ENCODE results near the gene DGKD.

The DGKD gene

DNA sequence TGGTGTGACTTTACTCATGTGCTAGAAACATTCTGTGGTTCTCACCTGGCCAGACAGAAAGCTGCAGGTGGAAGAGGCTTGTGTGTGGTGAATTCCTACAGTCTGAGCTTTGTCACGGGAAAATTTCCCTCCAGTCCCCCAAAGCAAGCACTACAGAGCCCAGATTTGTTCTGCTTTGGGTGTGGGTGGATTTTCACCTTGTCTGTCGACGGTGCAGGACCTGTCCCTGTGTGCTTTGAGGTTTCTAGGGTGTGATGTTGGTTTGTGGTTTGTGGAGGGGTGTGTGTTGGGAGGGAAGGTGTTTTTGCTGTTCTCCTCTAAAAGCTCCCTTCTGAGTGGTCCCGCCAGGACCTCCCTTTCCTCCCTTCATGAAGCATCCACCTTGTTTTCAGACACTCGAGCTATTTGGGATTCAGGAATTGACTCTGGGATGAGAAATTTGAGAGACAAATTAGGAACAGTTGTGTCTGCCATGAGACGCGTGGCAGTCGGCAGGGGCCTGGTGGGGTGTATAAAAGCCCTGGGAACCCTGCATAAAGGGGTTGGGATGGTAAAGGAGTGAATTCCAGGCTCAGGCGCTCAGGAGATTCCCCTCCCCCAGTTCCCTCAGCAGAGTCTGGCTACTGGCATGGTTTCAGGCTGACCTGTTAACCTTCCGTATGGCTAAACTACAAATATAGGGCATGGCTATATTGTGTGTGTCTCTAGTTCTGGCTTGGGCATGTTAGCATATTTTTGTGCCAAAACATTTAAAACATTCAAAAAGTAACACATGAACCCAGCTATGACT is 65.5 kb downstream of the DGKD start:
- peaks cover 26% of the 10 kb centered on the region for H3K4me1 ChIP-seq (ENCODE audit: control insufficient read depth, insufficient read depth, low read length, unreplicated experiment)
- H3K79me2 ChIP-seq (ENCODE audit: control insufficient read depth, insufficient read depth, low read length, unreplicated experiment) = peaks cover 23% of the 10 kb centered on the region
- peaks cover 9% of the 10 kb centered on the region; the same call in 1 of the 2 replicates for H3K36me3 ChIP-seq (ENCODE audit: insufficient read depth, low read length)
- no peak overlapping the region for H3K4me3 ChIP-seq (ENCODE audit: low read depth, low read length)
- H3K27me3 ChIP-seq (ENCODE audit: insufficient read depth, low read length) = no peaks in the 10 kb centered on the region
- no peak overlapping the region for H2AFZ ChIP-seq (ENCODE audit: low read length, unreplicated experiment)
- no peak overlapping the region for H3K27ac ChIP-seq (ENCODE audit: low read depth, low read length)

DNA sequence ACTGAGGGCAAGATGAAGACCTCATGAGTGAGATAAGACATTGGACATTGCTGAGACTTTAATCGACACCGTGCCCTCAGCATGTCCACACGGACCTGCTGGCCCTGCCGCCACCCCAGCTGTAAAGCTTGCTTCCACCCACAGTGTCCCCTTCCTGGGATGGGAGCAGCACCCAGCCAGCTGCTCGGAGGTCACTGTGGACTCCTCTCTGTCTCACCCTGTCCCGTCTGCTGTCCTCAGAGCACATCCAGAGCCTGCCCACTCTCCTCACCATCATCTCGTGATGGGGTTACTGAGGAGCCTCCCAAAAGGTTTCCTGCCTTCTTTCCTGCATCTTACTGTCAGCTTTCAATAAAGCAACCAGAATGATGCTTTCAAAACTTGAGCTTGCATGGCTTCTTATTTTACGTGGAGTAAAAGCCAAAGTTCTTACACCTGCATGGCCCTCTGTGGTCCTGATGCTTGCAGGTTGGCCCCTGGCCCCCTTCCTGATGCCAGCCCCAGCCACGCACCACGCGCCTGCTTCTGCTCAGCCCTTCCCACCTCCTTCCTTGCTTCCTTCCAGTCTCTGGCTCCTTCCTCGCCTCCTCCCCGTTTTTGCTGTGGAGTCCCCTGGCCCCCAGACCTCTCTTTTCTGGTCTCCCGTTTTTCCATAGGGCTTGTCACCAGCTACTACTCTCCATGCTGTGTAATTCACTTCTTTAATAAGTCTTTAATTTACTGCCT is 67.0 kb downstream of the DGKD start:
- H2AFZ ChIP-seq (ENCODE audit: low read length, unreplicated experiment) = no peak overlapping the region
- peaks cover 18% of the 10 kb centered on the region for H3K79me2 ChIP-seq (ENCODE audit: control insufficient read depth, insufficient read depth, low read length, unreplicated experiment)
- no peaks in the 10 kb centered on the region for H3K27me3 ChIP-seq (ENCODE audit: insufficient read depth, low read length)
- H3K36me3 ChIP-seq (ENCODE audit: insufficient read depth, low read length) = peaks cover 17% of the 10 kb centered on the region
- H3K4me3 ChIP-seq (ENCODE audit: low read depth, low read length) = no peak overlapping the region
- no peak overlapping the region for H3K27ac ChIP-seq (ENCODE audit: low read depth, low read length)
- H3K4me1 ChIP-seq (ENCODE audit: control insufficient read depth, insufficient read depth, low read length, unreplicated experiment) = peaks cover 16% of the 10 kb centered on the region

DNA sequence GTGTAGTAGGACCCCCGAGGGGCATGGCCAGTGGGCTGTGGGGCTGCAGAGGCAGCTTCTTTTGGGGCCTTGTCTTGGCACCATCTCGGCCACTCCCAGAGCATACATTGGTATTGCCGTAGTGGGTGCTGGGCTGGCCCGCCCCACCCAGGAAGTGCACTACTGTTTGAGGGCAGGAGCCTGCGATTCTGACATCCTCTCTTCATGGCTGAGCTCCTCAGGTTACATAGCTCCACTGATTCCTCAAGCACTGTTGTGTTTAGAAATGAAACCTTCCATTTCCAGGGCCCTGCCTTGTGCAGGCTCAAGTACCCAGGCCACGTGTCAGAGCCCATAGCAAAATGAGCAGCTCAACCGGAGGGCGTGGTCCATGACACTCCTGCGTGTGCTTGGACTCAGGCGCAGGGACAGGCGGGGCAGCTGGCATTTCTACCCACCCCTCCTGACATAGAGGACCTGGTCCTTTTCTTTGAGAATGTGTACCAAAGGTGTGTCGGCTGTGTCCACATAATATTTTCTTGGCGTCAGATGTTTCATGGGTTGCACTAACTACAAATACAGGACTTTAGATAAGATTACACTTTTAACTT is 67.9 kb downstream of the DGKD start:
- Histone ChIP-seq H3K27ac (ENCODE audit: low read depth, low read length) (no peak overlapping the region), H3K4me3 (ENCODE audit: low read depth, low read length) (no peak overlapping the region), H3K4me1 (ENCODE audit: control insufficient read depth, insufficient read depth, low read length, unreplicated experiment) (peaks cover 19% of the 10 kb centered on the region), H2AFZ (ENCODE audit: low read length, unreplicated experiment) (no peak overlapping the region), H3K79me2 (ENCODE audit: control insufficient read depth, insufficient read depth, low read length, unreplicated experiment) (peaks cover 12% of the 10 kb centered on the region), H3K27me3 (ENCODE audit: insufficient read depth, low read length) (no peaks in the 10 kb centered on the region), H3K36me3 (ENCODE audit: insufficient read depth, low read length) (peaks cover 25% of the 10 kb centered on the region)

DNA sequence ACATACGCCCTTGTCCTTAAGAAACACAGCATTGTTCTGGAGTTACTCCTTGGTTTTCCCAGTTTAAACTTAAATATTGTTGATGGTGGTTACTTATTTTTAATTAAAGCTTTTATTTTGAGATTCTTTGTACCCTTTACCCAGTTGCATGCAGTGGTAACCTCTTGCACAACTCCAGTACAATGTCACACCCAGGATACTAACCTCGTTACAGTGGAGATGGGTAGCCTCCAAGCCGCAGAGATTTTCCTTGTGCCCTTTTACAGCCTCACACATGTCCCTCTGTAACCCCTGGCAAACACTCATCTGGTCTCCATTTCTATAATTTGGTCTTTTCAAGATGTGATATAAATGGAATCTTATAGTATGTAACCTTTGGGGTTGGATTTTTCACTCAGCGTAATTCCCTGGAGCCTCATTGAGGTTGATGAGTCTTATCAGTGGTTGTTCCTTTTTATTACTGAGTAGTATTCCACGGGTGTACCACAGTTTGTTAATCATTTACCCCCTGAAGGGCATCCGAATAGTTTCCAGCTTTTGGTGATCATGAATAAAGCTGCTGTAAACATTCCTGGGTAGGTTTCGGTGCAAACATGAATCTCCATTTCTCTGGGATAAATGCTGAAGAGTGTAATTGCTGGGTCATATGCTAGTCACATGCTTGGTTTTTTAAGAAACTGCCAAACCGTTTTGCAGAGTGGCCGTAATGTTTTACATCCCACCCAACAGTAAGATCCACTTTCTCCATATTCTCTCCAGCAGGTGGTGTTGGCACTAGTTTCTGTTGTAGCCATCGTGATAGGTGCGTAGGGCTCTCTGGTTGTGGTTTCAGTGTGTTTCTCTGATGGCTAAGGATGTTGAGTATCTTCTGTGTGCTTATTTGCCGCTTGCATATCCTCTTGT is 68.6 kb downstream of the DGKD start:
- H3K36me3 ChIP-seq (ENCODE audit: insufficient read depth, low read length) = peaks cover 25% of the 10 kb centered on the region
- peaks cover 19% of the 10 kb centered on the region for H3K4me1 ChIP-seq (ENCODE audit: control insufficient read depth, insufficient read depth, low read length, unreplicated experiment)
- peaks cover 12% of the 10 kb centered on the region for H3K79me2 ChIP-seq (ENCODE audit: control insufficient read depth, insufficient read depth, low read length, unreplicated experiment)
- no peak overlapping the region for H2AFZ ChIP-seq (ENCODE audit: low read length, unreplicated experiment)
- H3K27ac ChIP-seq (ENCODE audit: low read depth, low read length) = no peak overlapping the region
- no peak overlapping the region for H3K4me3 ChIP-seq (ENCODE audit: low read depth, low read length)
- H3K27me3 ChIP-seq (ENCODE audit: insufficient read depth, low read length) = no peaks in the 10 kb centered on the region

DNA sequence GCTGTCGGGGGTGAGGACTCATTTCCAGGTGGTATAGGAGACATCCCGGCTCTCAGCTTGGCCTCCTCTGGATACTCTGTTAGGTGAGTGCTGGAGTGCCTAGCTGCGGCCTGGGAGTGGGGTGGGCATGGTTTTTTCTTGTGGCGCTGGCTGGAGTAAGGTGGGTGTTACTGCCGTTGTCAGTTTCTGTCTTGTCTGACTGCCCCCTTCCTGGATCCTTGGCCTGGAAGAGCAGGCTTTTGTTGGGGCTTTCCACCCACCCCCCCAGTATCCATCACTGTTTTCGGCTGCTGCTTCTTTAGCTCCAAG is 69.2 kb downstream of the DGKD start:
- Histone ChIP-seq H3K79me2 (ENCODE audit: control insufficient read depth, insufficient read depth, low read length, unreplicated experiment) (peaks cover 12% of the 10 kb centered on the region), H3K27ac (ENCODE audit: low read depth, low read length) (no peak overlapping the region), H3K4me3 (ENCODE audit: low read depth, low read length) (no peak overlapping the region), H3K27me3 (ENCODE audit: insufficient read depth, low read length) (no peaks in the 10 kb centered on the region), H3K36me3 (ENCODE audit: insufficient read depth, low read length) (peaks cover 25% of the 10 kb centered on the region), H3K4me1 (ENCODE audit: control insufficient read depth, insufficient read depth, low read length, unreplicated experiment) (peaks cover 18% of the 10 kb centered on the region), H2AFZ (ENCODE audit: low read length, unreplicated experiment) (no peak overlapping the region)

DNA sequence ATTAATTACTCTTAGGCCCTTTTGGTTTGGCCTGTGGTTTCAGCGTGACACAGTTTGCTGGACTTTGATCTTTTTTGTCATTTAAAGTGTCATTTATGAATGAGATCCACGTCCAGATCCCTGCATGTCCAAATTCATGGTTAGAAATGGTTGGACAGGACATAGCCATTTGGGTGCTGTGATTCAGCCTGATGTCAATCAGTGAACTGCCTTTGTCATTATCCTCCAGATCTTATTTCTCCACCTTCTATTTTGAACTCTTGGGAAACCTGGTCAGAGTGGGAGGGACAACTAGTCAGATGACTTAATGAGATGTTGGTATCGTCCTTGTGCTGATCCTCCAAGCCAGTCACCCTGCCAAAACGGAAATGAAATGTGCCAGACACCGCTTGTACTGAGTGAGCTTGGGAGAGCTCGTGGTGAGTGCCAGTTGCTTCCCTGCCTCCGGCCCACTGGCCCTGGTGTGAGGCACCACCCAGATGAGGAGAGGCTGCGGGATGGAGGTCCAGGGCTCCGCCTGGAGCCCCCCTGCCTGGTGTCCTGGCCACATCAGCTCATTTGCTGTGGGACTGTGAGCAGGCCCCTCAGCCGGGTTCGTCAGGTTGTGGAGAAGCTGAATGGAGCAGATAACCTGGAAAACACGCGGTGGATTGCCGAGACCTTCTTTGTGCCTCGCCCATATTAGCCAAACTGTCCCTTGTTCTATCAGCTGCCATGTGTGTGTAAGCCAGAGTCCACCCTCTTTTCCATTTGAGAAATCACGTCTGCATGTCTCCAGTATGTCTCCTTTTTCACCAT is 70.1 kb downstream of the DGKD start:
- no peak overlapping the region for H3K27ac ChIP-seq (ENCODE audit: low read depth, low read length)

DNA sequence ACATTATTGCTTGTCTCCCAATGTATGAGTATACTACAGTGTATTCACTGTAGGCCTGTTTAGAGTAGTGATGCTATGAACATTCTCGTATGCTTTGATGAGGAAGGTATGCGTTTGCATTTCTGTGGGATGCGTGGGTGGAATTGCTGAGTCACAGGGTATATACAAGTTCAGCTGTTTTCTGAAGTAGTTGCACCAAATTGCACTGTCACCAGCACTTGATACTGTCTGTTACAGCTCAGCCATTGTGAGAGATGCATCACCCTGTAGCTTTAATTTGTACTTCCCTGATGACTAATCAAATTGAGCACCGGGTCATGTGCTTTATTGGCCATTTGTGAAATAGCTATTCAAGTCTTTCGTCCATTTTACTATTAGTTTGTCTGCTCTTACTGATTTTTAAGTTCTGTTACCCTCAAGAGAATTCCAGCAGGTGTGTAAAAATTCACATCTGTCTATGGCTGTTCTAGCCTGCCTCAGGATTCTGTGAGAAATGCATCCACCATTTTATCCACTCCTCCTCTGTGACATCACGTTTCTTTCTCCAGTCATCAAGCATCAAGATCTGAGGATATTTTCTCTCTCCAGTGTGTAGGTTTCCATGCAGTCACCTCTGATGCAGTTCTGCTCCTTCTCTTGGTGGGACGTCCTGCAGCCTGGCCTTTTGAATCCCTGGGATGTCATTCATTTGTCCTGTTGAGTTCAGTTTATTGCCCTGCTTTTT is 72.5 kb downstream of the DGKD start:
- Histone ChIP-seq H3K4me1 (ENCODE audit: control insufficient read depth, insufficient read depth, low read length, unreplicated experiment) (peaks cover 25% of the 10 kb centered on the region), H3K27me3 (ENCODE audit: insufficient read depth, low read length) (no peaks in the 10 kb centered on the region), H3K36me3 (ENCODE audit: insufficient read depth, low read length) (peaks cover 25% of the 10 kb centered on the region), H3K27ac (ENCODE audit: low read depth, low read length) (peak overlapping the region; percentile 88), H3K4me3 (ENCODE audit: low read depth, low read length) (no peak overlapping the region), H2AFZ (ENCODE audit: low read length, unreplicated experiment) (no peak overlapping the region), H3K79me2 (ENCODE audit: control insufficient read depth, insufficient read depth, low read length, unreplicated experiment) (peaks cover 3% of the 10 kb centered on the region)

More for the DNA sequence above, 70.1 kb downstream of the DGKD start:
- H3K27me3 ChIP-seq (ENCODE audit: insufficient read depth, low read length) = no peaks in the 10 kb centered on the region
- peaks cover 25% of the 10 kb centered on the region for H3K36me3 ChIP-seq (ENCODE audit: insufficient read depth, low read length)
- H2AFZ ChIP-seq (ENCODE audit: low read length, unreplicated experiment) = no peak overlapping the region
- H3K79me2 ChIP-seq (ENCODE audit: control insufficient read depth, insufficient read depth, low read length, unreplicated experiment) = peaks cover 12% of the 10 kb centered on the region
- H3K4me3 ChIP-seq (ENCODE audit: low read depth, low read length) = no peak overlapping the region
- H3K4me1 ChIP-seq (ENCODE audit: control insufficient read depth, insufficient read depth, low read length, unreplicated experiment) = peaks cover 11% of the 10 kb centered on the region

DNA sequence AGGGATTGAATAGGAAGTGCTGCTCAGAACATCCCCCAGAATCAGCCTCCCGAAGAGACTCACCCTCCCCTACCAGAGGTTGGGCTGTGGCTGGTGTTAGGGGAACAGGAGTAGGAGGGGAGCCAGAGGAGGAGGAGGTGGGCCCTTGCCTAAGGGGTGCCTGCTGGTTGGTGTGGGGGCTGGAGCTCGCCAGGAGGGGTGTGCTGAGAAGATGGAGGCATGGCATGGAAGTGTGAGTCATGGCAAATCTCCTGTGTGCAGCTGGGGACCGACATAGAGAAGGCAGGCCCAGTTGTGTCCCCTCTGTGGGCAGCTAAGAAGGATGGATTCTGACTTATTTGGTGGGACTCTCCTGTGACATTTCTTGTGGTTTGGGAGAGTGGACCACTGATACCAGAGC is 73.7 kb downstream of the DGKD start:
- Histone ChIP-seq H3K4me3 (ENCODE audit: low read depth, low read length) (no peak overlapping the region), H3K4me1 (ENCODE audit: control insufficient read depth, insufficient read depth, low read length, unreplicated experiment) (peaks cover 25% of the 10 kb centered on the region), H3K27ac (ENCODE audit: low read depth, low read length) (no peak overlapping the region), H2AFZ (ENCODE audit: low read length, unreplicated experiment) (no peak overlapping the region), H3K36me3 (ENCODE audit: insufficient read depth, low read length) (peaks cover 25% of the 10 kb centered on the region), H3K27me3 (ENCODE audit: insufficient read depth, low read length) (no peaks in the 10 kb centered on the region), H3K79me2 (ENCODE audit: control insufficient read depth, insufficient read depth, low read length, unreplicated experiment) (no peaks in the 10 kb centered on the region)

DNA sequence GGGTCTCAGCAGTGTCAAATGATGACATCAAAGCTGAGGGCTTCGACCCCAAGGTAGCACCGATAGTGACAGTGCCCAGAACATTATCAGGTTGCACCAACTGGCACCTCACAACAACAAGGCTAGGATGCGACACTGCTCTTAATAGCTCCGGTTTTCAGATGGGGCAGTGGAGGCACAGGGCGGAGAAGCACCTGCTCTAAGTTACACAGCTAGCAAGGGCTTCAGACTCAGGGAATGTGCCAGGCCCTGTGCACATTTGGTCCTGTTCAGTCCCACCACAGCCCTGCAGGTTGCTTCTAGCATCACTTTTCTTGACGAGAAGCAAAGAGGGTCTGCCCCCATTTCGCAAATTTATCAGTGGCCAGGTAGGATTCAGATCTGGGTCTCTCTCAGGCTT is 74.1 kb downstream of the DGKD start:
- H3K27ac ChIP-seq (ENCODE audit: low read depth, low read length) = no peak overlapping the region
- H3K36me3 ChIP-seq (ENCODE audit: insufficient read depth, low read length) = peaks cover 25% of the 10 kb centered on the region
- H3K4me1 ChIP-seq (ENCODE audit: control insufficient read depth, insufficient read depth, low read length, unreplicated experiment) = peaks cover 25% of the 10 kb centered on the region
- no peaks in the 10 kb centered on the region for H3K27me3 ChIP-seq (ENCODE audit: insufficient read depth, low read length)
- no peak overlapping the region for H2AFZ ChIP-seq (ENCODE audit: low read length, unreplicated experiment)
- H3K79me2 ChIP-seq (ENCODE audit: control insufficient read depth, insufficient read depth, low read length, unreplicated experiment) = no peaks in the 10 kb centered on the region
- H3K4me3 ChIP-seq (ENCODE audit: low read depth, low read length) = no peak overlapping the region

Measured in ACC112 (cell line).